ENCODE data around the gene TPRG1. TPM values are rescaled to one million over a fixed set of nuclear protein-coding genes. Genes with fewer than 3 reads are reported as not detected.

TPRG1 gene
- total and polyA plus RNA-seq, 2 of the 8 experiments (the other 6 are each of a cell fraction or from before 2014, with no cell fraction given), result 0.37 to 0.47 TPM

DNA sequence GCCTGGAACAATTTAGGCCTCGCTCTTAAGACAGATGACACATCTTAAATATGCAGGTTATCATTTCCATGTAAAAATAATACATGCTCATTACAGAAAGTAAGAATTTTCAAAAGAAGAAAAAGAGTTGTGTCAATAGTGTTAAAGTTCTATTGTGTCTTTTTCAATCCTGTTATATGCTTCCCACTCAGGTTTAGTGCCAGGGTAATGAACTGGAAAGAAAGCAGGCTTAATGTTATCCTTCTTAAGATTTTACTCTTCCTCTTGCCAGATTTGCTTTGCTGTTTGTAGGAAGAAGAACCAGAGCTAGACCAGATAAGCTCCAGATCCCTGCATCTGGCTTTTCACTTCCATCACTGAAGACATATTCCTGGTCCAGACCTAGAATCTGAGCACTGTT, 128.6 kb downstream of the TPRG1 start (continued):
- TF ChIP-seq SP1 (IDR thresholded peaks at IDR 0.05; ENCODE audit: low read depth, low read length) (no peak), KDM5A (IDR thresholded peaks at IDR 0.05; ENCODE audit: low read length) (no peak), SAP30 (IDR thresholded peaks at IDR 0.05; ENCODE audit: insufficient read depth, insufficient replicate concordance, low read length) (no peak)

All from H1 (cell line).